WTC11 (cell line): Measurements from ENCODE around the gene SLF1. TPM values are rescaled to one million over a fixed set of nuclear protein-coding genes. Genes with fewer than 3 reads are reported as not detected.
A peak's percentile ranks its signal among the peaks of the same experiment; 100 is the strongest.

Experiments
- ATAC-seq: fragments of 200-7000 bp; cut with Tn5 transposase; 2 replicates; pipeline ENCODE4 v1.10.0; 2021; ENCODE audit warnings: mild to moderate bottlenecking, moderate library complexity
- CTCF ChIA-PET: fragments of 300-600 bp; sonication (Branson Sonifier 250); formaldehyde crosslinking; loops from one replicate; lab custom pipeline; 2021; ENCODE audit warnings: antibody characterized with exemption; lab: Charles Lee
- POLR2A ChIA-PET: fragments of 350-600 bp; sonication (Branson Sonifier 250); formaldehyde crosslinking; loops from one replicate; lab custom pipeline; 2021; ENCODE audit warnings: antibody characterized with exemption; lab: Charles Lee
- DNase-seq: peaks from one replicate; pipeline ENCODE4 v3.0.0; 2021; ENCODE audit warnings: low spot score
- H3K27ac Mint-ChIP-seq: 2 replicates; pipeline ENCODE4 v1.8.0; 2021; ENCODE audit warnings: mixed read lengths
- H3K27me3 Mint-ChIP-seq: 2 replicates; pipeline ENCODE4 v1.8.0; 2021; ENCODE audit warnings: low read depth, mild to moderate bottlenecking, moderate library complexity, mixed read lengths
- H3K36me3 Mint-ChIP-seq: 2 replicates; pipeline ENCODE4 v1.8.0; 2021; ENCODE audit warnings: mixed read lengths
- H3K4me1 Mint-ChIP-seq: 2 replicates; pipeline ENCODE4 v1.8.0; 2022; ENCODE audit warnings: mixed read lengths
- H3K4me3 Mint-ChIP-seq: 2 replicates; pipeline ENCODE4 v1.8.0; 2021; ENCODE audit warnings: mild to moderate bottlenecking, moderate library complexity, mixed read lengths
- H3K9me3 Mint-ChIP-seq: 2 replicates; pipeline ENCODE4 v1.8.0; 2021; ENCODE audit warnings: mixed read lengths
- ATF3 ChIP-seq: sonication (generic); formaldehyde crosslinking; conservative IDR thresholded peaks from 2 replicates; pipeline ENCODE4 v1.8.1; 2022; ENCODE audit warnings: mild to moderate bottlenecking, missing genetic modification reagents
- CDX4 ChIP-seq: fragments of 250-450 bp; sonication (Bioruptor Pico); IDR thresholded peaks from 2 replicates; pipeline ENCODE4 v1.9.0; 2021; ENCODE audit warnings: moderate library complexity, mild to moderate bottlenecking, inconsistent platforms, borderline replicate concordance
- CREM ChIP-seq: sonication (generic); formaldehyde crosslinking; IDR thresholded peaks from 2 replicates; pipeline ENCODE4 v1.8.1; 2022; ENCODE audit warnings: mild to moderate bottlenecking, missing genetic modification reagents, moderate library complexity
- HMGA2 ChIP-seq: fragments of 250-450 bp; sonication (Bioruptor Pico); IDR thresholded peaks from 2 replicates; pipeline ENCODE4 v1.4.0; 2021; ENCODE audit warnings: mild to moderate bottlenecking, moderate library complexity
- IRF1 ChIP-seq: sonication (generic); formaldehyde crosslinking; IDR thresholded peaks from 2 replicates; pipeline ENCODE4 v1.8.0; 2023; ENCODE audit warnings: missing genetic modification reagents
- JAZF1 ChIP-seq: fragments of 250-450 bp; sonication (Bioruptor Pico); IDR thresholded peaks from 2 replicates; pipeline ENCODE4 v1.9.0; 2021; ENCODE audit warnings: moderate library complexity, mild to moderate bottlenecking, inconsistent platforms
- KAT7 ChIP-seq: sonication (generic); formaldehyde crosslinking; IDR thresholded peaks from 2 replicates; pipeline ENCODE4 v1.8.1; 2023; ENCODE audit warnings: missing genetic modification reagents, mild to moderate bottlenecking, borderline replicate concordance
- MLX ChIP-seq: sonication (generic); formaldehyde crosslinking; IDR thresholded peaks from 2 replicates; pipeline ENCODE4 v1.8.1; 2023; ENCODE audit warnings: mild to moderate bottlenecking, missing genetic modification reagents, moderate library complexity
- MYBL2 ChIP-seq: sonication (generic); formaldehyde crosslinking; IDR thresholded peaks from 2 replicates; pipeline ENCODE4 v1.8.1; 2023; ENCODE audit warnings: mild to moderate bottlenecking, moderate library complexity, missing genetic modification reagents
- NFYB ChIP-seq: sonication (generic); formaldehyde crosslinking; conservative IDR thresholded peaks from 2 replicates; pipeline ENCODE4 v1.8.0; 2022; ENCODE audit warnings: low read depth, missing genetic modification reagents
- PREB ChIP-seq: sonication (generic); formaldehyde crosslinking; IDR thresholded peaks from 2 replicates; pipeline ENCODE4 v1.8.1; 2022; ENCODE audit warnings: mild to moderate bottlenecking, missing genetic modification reagents, moderate library complexity, borderline replicate concordance
- RORB ChIP-seq: fragments of 250-450 bp; sonication (Bioruptor Pico); IDR thresholded peaks from 2 replicates; pipeline ENCODE4 v1.9.0; 2021; ENCODE audit warnings: mild to moderate bottlenecking
- SOX15 ChIP-seq: fragments of 250-450 bp; sonication (Bioruptor Pico); IDR thresholded peaks from 2 replicates; pipeline ENCODE4 v1.9.0; 2021; ENCODE audit warnings: mild to moderate bottlenecking
- SP1 ChIP-seq: sonication (generic); formaldehyde crosslinking; conservative IDR thresholded peaks from 2 replicates; pipeline ENCODE4 v1.8.1; 2022; ENCODE audit warnings: missing genetic modification reagents
- TEAD1 ChIP-seq: sonication (generic); formaldehyde crosslinking; IDR thresholded peaks from 2 replicates; pipeline ENCODE4 v1.8.0; 2022; ENCODE audit warnings: mild to moderate bottlenecking, missing genetic modification reagents
- TP53 ChIP-seq: sonication (generic); formaldehyde crosslinking; IDR thresholded peaks from 2 replicates; pipeline ENCODE4 v1.8.1; 2023; ENCODE audit warnings: mild to moderate bottlenecking, missing genetic modification reagents
- USF2 ChIP-seq: sonication (generic); formaldehyde crosslinking; IDR thresholded peaks from 2 replicates; pipeline ENCODE4 v1.8.1; 2023; ENCODE audit warnings: mild to moderate bottlenecking, missing genetic modification reagents, moderate library complexity
- ZBTB21 ChIP-seq: sonication (generic); formaldehyde crosslinking; IDR thresholded peaks from 2 replicates; pipeline ENCODE4 v1.8.1; 2023; ENCODE audit warnings: mild to moderate bottlenecking, missing genetic modification reagents, borderline replicate concordance
- ZBTB43 ChIP-seq: sonication (generic); formaldehyde crosslinking; IDR thresholded peaks from 2 replicates; pipeline ENCODE4 v1.8.1; 2023; ENCODE audit warnings: mild to moderate bottlenecking, missing genetic modification reagents
- ZMAT4 ChIP-seq: fragments of 250-450 bp; sonication (Bioruptor Pico); IDR thresholded peaks from 2 replicates; pipeline ENCODE4 v1.9.0; 2021; ENCODE audit warnings: mild to moderate bottlenecking
- ZNF281 ChIP-seq: sonication (generic); formaldehyde crosslinking; IDR thresholded peaks from 2 replicates; pipeline ENCODE4 v1.8.0; 2023; ENCODE audit warnings: mild to moderate bottlenecking, missing genetic modification reagents
- ZNF317 ChIP-seq: sonication (generic); formaldehyde crosslinking; IDR thresholded peaks from 2 replicates; pipeline ENCODE4 v1.8.1; 2023; ENCODE audit warnings: low read depth, mild to moderate bottlenecking, moderate library complexity, missing genetic modification reagents, borderline replicate concordance
- ZNF396 ChIP-seq: fragments of 250-450 bp; sonication (Bioruptor Pico); IDR thresholded peaks from 2 replicates; pipeline ENCODE4 v1.8.0; 2021; ENCODE audit warnings: mild to moderate bottlenecking, moderate library complexity, borderline replicate concordance
- ZNF423 ChIP-seq: fragments of 250-450 bp; sonication (Bioruptor Pico); IDR thresholded peaks from 2 replicates; pipeline ENCODE4 v2.1.2; 2022; ENCODE audit warnings: mild to moderate bottlenecking, moderate library complexity
- ZNF512 ChIP-seq: sonication (generic); formaldehyde crosslinking; IDR thresholded peaks from 2 replicates; pipeline ENCODE4 v1.8.1; 2022; ENCODE audit warnings: missing genetic modification reagents, borderline replicate concordance
- total RNA-seq: library from RNA; stranded (reverse); gene quantifications from 3 replicates; pipeline ENCODE4 v1.2.3, GENCODE V29; 2021

SLF1 gene
- total RNA-seq, 1 experiment from 2014 or later, result 15.7 TPM

- no peaks in the 10 kb centered on the region for H3K27me3 Mint-ChIP-seq
- no peak for TF ChIP-seq IRF1
- no peak for TF ChIP-seq MYBL2 (CRISPR knock-in tag)
- no peak for TF ChIP-seq USF2
- TF ChIP-seq CREM (CRISPR knock-in tag), result no peak
- TF ChIP-seq ZNF317, result no peak
- no peak for TF ChIP-seq ZNF512
- TF ChIP-seq TEAD1 (CRISPR knock-in tag), result no peak
- no peak for TF ChIP-seq SP1 (CRISPR knock-in tag)
- no peak for TF ChIP-seq ZBTB21
- no peak for TF ChIP-seq CDX4 (CRISPR knock-in tag)
- TF ChIP-seq RORB (CRISPR knock-in tag), result no peak
- no peak for TF ChIP-seq MLX (CRISPR knock-in tag)
- TF ChIP-seq ZNF423 (CRISPR knock-in tag), result no peak
- no peak for TF ChIP-seq TP53 (CRISPR knock-in tag)
- TF ChIP-seq ZBTB43 (CRISPR knock-in tag), result no peak
- TF ChIP-seq ZNF396 (CRISPR knock-in tag), result no peak
- no peak for TF ChIP-seq PREB
- ATAC-seq (peak; percentile 33), DNase-seq (peak; percentile 26)
- CTCF ChIA-PET, result interaction anchor here (0.8 to 1.5 kb wide), 4 partner anchors 12 to 194 kb away, joined by 3 to 4 read pairs (median 4); no protein-coding TSS in a partner anchor
- POLR2A ChIA-PET, result interaction anchor here (0.7 kb wide), 1 partner anchor 10 kb away, joined by 3 read pairs; no protein-coding TSS in a partner anchor
- H3K4me1 Mint-ChIP-seq, result peaks cover 43% of the 10 kb centered on the region
- peak overlapping the region; percentile 93 for H3K4me3 Mint-ChIP-seq
- no peaks in the 10 kb centered on the region for H3K9me3 Mint-ChIP-seq
- peak overlapping the region; percentile 97 for H3K27ac Mint-ChIP-seq
- no peaks in the 10 kb centered on the region for H3K36me3 Mint-ChIP-seq
These were observed 408 bp upstream of the SLF1 start for GRCh38 chr5:94618029-94618492.

- POLR2A ChIA-PET, result no interaction called here
- DNase-seq (no peak), ATAC-seq (no peak)
- no peak overlapping the region for H3K27ac Mint-ChIP-seq
- H3K27me3 Mint-ChIP-seq, result no peaks in the 10 kb centered on the region
- peaks cover 25% of the 10 kb centered on the region for H3K4me1 Mint-ChIP-seq
- no peaks in the 10 kb centered on the region for H3K36me3 Mint-ChIP-seq
- peak overlapping the region; percentile 93; the same call in 1 of the 2 replicates for H3K4me3 Mint-ChIP-seq
- no peaks in the 10 kb centered on the region for H3K9me3 Mint-ChIP-seq
- CTCF ChIA-PET, result no interaction called here
- TF ChIP-seq JAZF1 (CRISPR knock-in tag) (no peak), SOX15 (CRISPR knock-in tag) (no peak), TP53 (CRISPR knock-in tag) (no peak), HMGA2 (CRISPR knock-in tag) (no peak), ZMAT4 (CRISPR knock-in tag) (no peak), ZNF281 (CRISPR knock-in tag) (no peak), RORB (CRISPR knock-in tag) (no peak), IRF1 (no peak), ATF3 (CRISPR knock-in tag) (no peak), NFYB (CRISPR knock-in tag) (no peak), KAT7 (CRISPR knock-in tag) (no peak)
These were observed 1.8 kb downstream of the SLF1 start for GRCh38 chr5:94620256-94620655.
